HL-60/S4 treated with retinoic acid at 250 ng/mL for 4 days and 3 days (cell line): Measurements from ENCODE around the gene APOBEC3C.
"Not testable (repeated sequence)": the region's sequence is repeated elsewhere in the genome, so short reads cannot be mapped to it uniquely, and the experiment has no call there.

Experiments used
- in situ Hi-C: fragments of 300-500 bp; cut with MboI; formaldehyde crosslinking; loops from 2 replicates; pipeline ENCODE4 v1.7.0; 2022; ENCODE audit warnings: low sequenced_read_pairs

APOBEC3C gene

GRCh38 chr22:39013942-39014722 lies at the start of gene APOBEC3C:
Gene APOBEC3C, plus strand, starts transcription at chr22:39014257. Its CDS starts 106 bp downstream, at chr22:39014363.
- in situ Hi-C loops, result no loop called here

- in situ Hi-C loops, result no loop called here
These were observed 49.8 kb upstream of the APOBEC3C start for GRCh38 chr22:38964306-38964705.

- in situ Hi-C loops, result no loop called here
These were observed 49.1 kb upstream of the APOBEC3C start for GRCh38 chr22:38964989-38965388.

- in situ Hi-C loops, result no loop called here
These were observed 48.3 kb upstream of the APOBEC3C start for GRCh38 chr22:38965614-38966379.

- in situ Hi-C loops, result no loop called here
These were observed 47.7 kb upstream of the APOBEC3C start for GRCh38 chr22:38966380-38966702.

GRCh38 chr22:38966942-38967341 lies 47.1 kb upstream of the APOBEC3C start:
- in situ Hi-C loops, result no loop called here

- in situ Hi-C loops, result no loop called here
These were observed 46.3 kb upstream of the APOBEC3C start for GRCh38 chr22:38967451-38968450.

- in situ Hi-C loops, result no loop called here
These were observed 45.3 kb upstream of the APOBEC3C start for GRCh38 chr22:38968801-38969200.

- in situ Hi-C loops, result no loop called here
These were observed 43.5 kb upstream of the APOBEC3C start for GRCh38 chr22:38970551-38970950.

GRCh38 chr22:38971202-38971601 lies 42.9 kb upstream of the APOBEC3C start:
- in situ Hi-C loops, result no loop called here

GRCh38 chr22:38971791-38972190 lies 42.3 kb upstream of the APOBEC3C start:
- in situ Hi-C loops, result no loop called here

GRCh38 chr22:38972558-38972957 lies 41.5 kb upstream of the APOBEC3C start:
- in situ Hi-C loops, result no loop called here

GRCh38 chr22:38973289-38974169 lies 40.5 kb upstream of the APOBEC3C start:
- in situ Hi-C loops, result no loop called here

- in situ Hi-C loops, result no loop called here
These were observed 39.8 kb upstream of the APOBEC3C start for GRCh38 chr22:38974170-38974825.

- in situ Hi-C loops, result no loop called here
These were observed 39.3 kb upstream of the APOBEC3C start for GRCh38 chr22:38974826-38975175.

- in situ Hi-C loops, result not testable (repeated sequence)
These were observed 36.8 kb upstream of the APOBEC3C start for GRCh38 chr22:38977289-38977688.

GRCh38 chr22:38980587-38980986 lies 33.5 kb upstream of the APOBEC3C start:
- in situ Hi-C loops, result not testable (repeated sequence)

GRCh38 chr22:38981005-38981991 lies 32.8 kb upstream of the APOBEC3C start:
- in situ Hi-C loops, result no loop called here
